Ectodermal cell (in vitro differentiated cells): ENCODE results near the gene SNAPC3.

Experiments used
- H3K27ac ChIP-seq: 2 replicates; pipeline ENCODE4 v1.7.0; 2013; ENCODE audit warnings: mild to moderate bottlenecking, low read depth, low read length; ENCODE audit not compliant: insufficient read depth, poor library complexity, severe bottlenecking
- H3K27me3 ChIP-seq: 2 replicates; pipeline ENCODE4 v1.7.0; 2013; ENCODE audit warnings: mild to moderate bottlenecking, low read length; ENCODE audit not compliant: insufficient read depth, control insufficient read depth, poor library complexity, severe bottlenecking
- H3K36me3 ChIP-seq: one replicate; pipeline ENCODE4 v1.7.0; 2013; ENCODE audit warnings: low read length; ENCODE audit not compliant: control insufficient read depth, insufficient read depth
- H3K4me1 ChIP-seq: one replicate; pipeline ENCODE4 v1.7.0; 2013; ENCODE audit warnings: low read length; ENCODE audit not compliant: control insufficient read depth, insufficient read depth
- H3K4me3 ChIP-seq: 2 replicates; pipeline ENCODE4 v1.7.0; 2013; ENCODE audit warnings: low read depth, low read length, control low read depth; ENCODE audit not compliant: insufficient read depth
- H3K9me3 ChIP-seq: 2 replicates; pipeline ENCODE4 v1.7.0; 2013; ENCODE audit warnings: mild to moderate bottlenecking, low read length, moderate library complexity; ENCODE audit not compliant: control insufficient read depth
- WGBS, 2 experiments: methylation state at CpG; one replicate each; pipeline ENCODE4 v1.1.7; 2013; ENCODE audit warnings: missing lambda C conversion rate in 2 of 2; 5-methylcytosine and 5-hydroxymethylcytosine counted together

The SNAPC3 gene

GRCh38 chr9:15444141-15444540, 21.5 kb downstream of the SNAPC3 start:
- no peak overlapping the region for H3K4me3 ChIP-seq
- H3K9me3 ChIP-seq, result no peaks in the 10 kb centered on the region
- H3K27me3 ChIP-seq, result no peaks in the 10 kb centered on the region
- H3K4me1 ChIP-seq, result no peaks in the 10 kb centered on the region
- WGBS, 2 experiments, result 96 to 100% methylated on average over 3 of the region's 3 CpGs
- no peak overlapping the region for H3K27ac ChIP-seq
- H3K36me3 ChIP-seq, result peaks cover 67% of the 10 kb centered on the region

- Histone ChIP-seq H3K36me3 (peaks cover 22% of the 10 kb centered on the region), H3K4me3 (no peak overlapping the region), H3K27ac (no peak overlapping the region), H3K4me1 (no peaks in the 10 kb centered on the region), H3K9me3 (no peaks in the 10 kb centered on the region), H3K27me3 (no peaks in the 10 kb centered on the region)
- WGBS, 2 experiments, result 94 to 95% methylated on average over 5 of the region's 5 CpGs
Measured at GRCh38 chr9:15453956-15454355, 31.3 kb downstream of the SNAPC3 start.

- H3K4me1 ChIP-seq, result no peaks in the 10 kb centered on the region
- no peaks in the 10 kb centered on the region for H3K9me3 ChIP-seq
- peaks cover 18% of the 10 kb centered on the region for H3K36me3 ChIP-seq
- no peak overlapping the region for H3K27ac ChIP-seq
- no peak overlapping the region for H3K4me3 ChIP-seq
- no peaks in the 10 kb centered on the region for H3K27me3 ChIP-seq
- 92 to 95% methylated on average over 8 of the region's 8 CpGs for WGBS, 2 experiments
Measured at GRCh38 chr9:15461056-15461455, 38.4 kb downstream of the SNAPC3 start.

- H3K27me3 ChIP-seq, result no peaks in the 10 kb centered on the region
- WGBS, 2 experiments, result 90 to 100% methylated on average over 2 of the region's 2 CpGs
- H3K36me3 ChIP-seq, result peaks cover 19% of the 10 kb centered on the region
- H3K27ac ChIP-seq, result no peak overlapping the region
- H3K4me1 ChIP-seq, result no peaks in the 10 kb centered on the region
- no peaks in the 10 kb centered on the region for H3K9me3 ChIP-seq
- H3K4me3 ChIP-seq, result no peak overlapping the region
Measured at GRCh38 chr9:15461601-15462000, 38.9 kb downstream of the SNAPC3 start.

- H3K9me3 ChIP-seq, result no peaks in the 10 kb centered on the region
- peaks cover 47% of the 10 kb centered on the region for H3K36me3 ChIP-seq
- WGBS, 2 experiments, result 96 to 97% methylated on average over 3 of the region's 3 CpGs
- H3K4me3 ChIP-seq, result no peak overlapping the region
- no peaks in the 10 kb centered on the region for H3K4me1 ChIP-seq
- H3K27me3 ChIP-seq, result no peaks in the 10 kb centered on the region
- no peak overlapping the region for H3K27ac ChIP-seq
Measured at GRCh38 chr9:15468145-15468544, 45.5 kb downstream of the SNAPC3 start.

GRCh38 chr9:15469406-15469805, 46.7 kb downstream of the SNAPC3 start:
- peaks cover 47% of the 10 kb centered on the region for H3K36me3 ChIP-seq

DNA sequence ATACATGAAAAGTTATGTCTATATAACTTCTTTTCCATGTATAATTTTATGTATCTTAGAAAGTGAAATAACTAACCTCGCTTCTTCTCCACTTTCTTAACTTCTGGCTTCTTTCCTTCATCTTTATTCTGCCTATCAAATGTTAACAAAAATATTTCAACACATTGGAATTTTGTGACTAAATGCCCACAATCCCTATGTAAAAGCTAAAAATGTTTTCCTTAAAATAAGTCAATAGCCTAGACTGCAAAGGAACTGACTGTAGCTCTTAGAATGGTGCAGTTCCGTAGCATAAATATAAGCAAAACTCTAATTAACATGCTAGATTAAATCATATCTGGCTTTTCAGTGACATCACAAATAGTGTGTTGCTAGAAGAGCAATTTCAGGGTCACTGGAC, 47.2 kb downstream of the SNAPC3 start:
- no peaks in the 10 kb centered on the region for H3K27me3 ChIP-seq
- 86 to 97% methylated on average over 1 to 2 of the region's 2 CpGs for WGBS, 2 experiments
- no peaks in the 10 kb centered on the region for H3K4me1 ChIP-seq
- H3K27ac ChIP-seq, result no peak overlapping the region
- H3K9me3 ChIP-seq, result no peaks in the 10 kb centered on the region
- H3K4me3 ChIP-seq, result no peak overlapping the region
- peaks cover 47% of the 10 kb centered on the region for H3K36me3 ChIP-seq

More at GRCh38 chr9:15469406-15469805, 46.7 kb downstream of the SNAPC3 start:
- Histone ChIP-seq H3K4me3 (no peak overlapping the region), H3K27me3 (no peaks in the 10 kb centered on the region), H3K27ac (no peak overlapping the region), H3K4me1 (no peaks in the 10 kb centered on the region), H3K9me3 (no peaks in the 10 kb centered on the region)
- WGBS, 2 experiments, result 87 to 91% methylated on average over 1 of the region's 1 CpG

GRCh38 chr9:15475923-15476536, 53.4 kb downstream of the SNAPC3 start:
- WGBS, 2 experiments, result 95 to 96% methylated on average over 8 of the region's 8 CpGs
- Histone ChIP-seq H3K27ac (no peak overlapping the region), H3K36me3 (peaks cover 29% of the 10 kb centered on the region), H3K4me3 (no peak overlapping the region), H3K9me3 (no peaks in the 10 kb centered on the region), H3K4me1 (no peaks in the 10 kb centered on the region), H3K27me3 (no peaks in the 10 kb centered on the region)

- Histone ChIP-seq H3K9me3 (no peaks in the 10 kb centered on the region), H3K4me1 (no peaks in the 10 kb centered on the region), H3K27ac (no peak overlapping the region), H3K36me3 (peaks cover 38% of the 10 kb centered on the region), H3K4me3 (no peak overlapping the region), H3K27me3 (no peaks in the 10 kb centered on the region)
- 100% methylated on average over 1 of the region's 1 CpG; no CpG with 5 or more reads in 1 of the 2 experiments for WGBS, 2 experiments
Measured at GRCh38 chr9:15480028-15480427, 57.4 kb downstream of the SNAPC3 start.

- H3K9me3 ChIP-seq, result no peaks in the 10 kb centered on the region
- H3K27me3 ChIP-seq, result no peaks in the 10 kb centered on the region
- no CpG with 5 or more reads among the region's 1 CpG for WGBS, 2 experiments
- H3K36me3 ChIP-seq, result peaks cover 33% of the 10 kb centered on the region
- no peak overlapping the region for H3K27ac ChIP-seq
- no peak overlapping the region for H3K4me3 ChIP-seq
- no peaks in the 10 kb centered on the region for H3K4me1 ChIP-seq
Measured at GRCh38 chr9:15482146-15482545, 59.5 kb downstream of the SNAPC3 start.

DNA sequence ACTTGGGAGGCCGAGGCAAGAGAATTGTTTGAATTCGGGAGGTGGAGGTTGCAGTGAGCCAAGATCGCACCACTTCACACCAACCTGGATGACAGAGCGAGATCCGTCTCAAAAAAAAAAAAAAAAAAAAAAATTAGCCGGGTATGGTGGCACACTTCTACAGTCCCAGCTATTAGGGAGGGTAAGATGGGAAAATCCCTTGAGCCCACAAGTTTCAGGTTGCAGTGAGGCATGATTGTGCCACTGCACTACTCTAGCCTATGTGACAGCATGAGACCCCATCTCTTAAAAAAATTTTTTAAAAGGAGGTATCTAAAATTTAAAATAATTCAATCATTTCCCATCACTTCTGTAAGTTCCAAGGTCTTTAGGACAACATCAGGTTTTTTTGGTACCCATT, 62.1 kb downstream of the SNAPC3 start:
- Histone ChIP-seq H3K27ac (no peak overlapping the region), H3K9me3 (no peaks in the 10 kb centered on the region), H3K36me3 (peaks cover 28% of the 10 kb centered on the region), H3K4me3 (no peak overlapping the region), H3K4me1 (no peaks in the 10 kb centered on the region), H3K27me3 (no peaks in the 10 kb centered on the region)
- WGBS, 2 experiments, result 96 to 98% methylated on average over 4 to 6 of the region's 6 CpGs
